ENCODE measurements around the gene WNT5A. TPM values are rescaled to one million over a fixed set of nuclear protein-coding genes. Genes with fewer than 3 reads are reported as not detected.

The WNT5A gene
- total RNA-seq, 1 donor from 2014 or later, result 99.3 TPM

GRCh38 chr3:55473788-55474187, 13.3 kb downstream of the WNT5A start:
- H3K27ac Mint-ChIP-seq, result peak overlapping the region; percentile 44
- peak overlapping the region; percentile 72 for H3K4me3 Mint-ChIP-seq

GRCh38 chr3:55471522-55472280, 15.4 kb downstream of the WNT5A start:
- peaks cover 17% of the 10 kb centered on the region for H3K27me3 Mint-ChIP-seq
- TF ChIP-seq CTCF (conservative IDR thresholded peaks at IDR 0.05), result no peak
- no peak overlapping the region for H3K4me3 Mint-ChIP-seq
- H3K4me1 Mint-ChIP-seq (ENCODE audit: unreplicated experiment), result peaks cover 39% of the 10 kb centered on the region
- H3K9me3 Mint-ChIP-seq, result no peaks in the 10 kb centered on the region
- H3K36me3 Mint-ChIP-seq, result peaks cover 51% of the 10 kb centered on the region
- no peak overlapping the region for H3K27ac Mint-ChIP-seq
- no peak for DNase-seq (ENCODE audit: extremely low spot score, unreplicated experiment)

More at GRCh38 chr3:55473788-55474187, 13.3 kb downstream of the WNT5A start:
- TF ChIP-seq CTCF (conservative IDR thresholded peaks at IDR 0.05), result no peak
- Mint-ChIP-seq H3K9me3 (no peaks in the 10 kb centered on the region), H3K27me3 (peaks cover 24% of the 10 kb centered on the region), H3K36me3 (peaks cover 60% of the 10 kb centered on the region), H3K4me1 (ENCODE audit: unreplicated experiment) (peaks cover 47% of the 10 kb centered on the region)
- DNase-seq (ENCODE audit: extremely low spot score, unreplicated experiment), result no peak

GRCh38 chr3:55471084-55471483, 16.0 kb downstream of the WNT5A start:
- no peak for DNase-seq (ENCODE audit: extremely low spot score, unreplicated experiment)
- Mint-ChIP-seq H3K9me3 (no peaks in the 10 kb centered on the region), H3K4me3 (no peak overlapping the region), H3K27ac (no peak overlapping the region), H3K36me3 (peaks cover 44% of the 10 kb centered on the region), H3K4me1 (ENCODE audit: unreplicated experiment) (peaks cover 32% of the 10 kb centered on the region), H3K27me3 (peaks cover 15% of the 10 kb centered on the region)
- no peak for TF ChIP-seq CTCF (conservative IDR thresholded peaks at IDR 0.05)

- Mint-ChIP-seq H3K27me3 (peaks cover 7% of the 10 kb centered on the region), H3K9me3 (no peaks in the 10 kb centered on the region), H3K4me3 (no peak overlapping the region), H3K4me1 (ENCODE audit: unreplicated experiment) (peaks cover 24% of the 10 kb centered on the region), H3K36me3 (peaks cover 38% of the 10 kb centered on the region), H3K27ac (no peak overlapping the region)
- DNase-seq (ENCODE audit: extremely low spot score, unreplicated experiment), result no peak
- no peak for TF ChIP-seq CTCF (conservative IDR thresholded peaks at IDR 0.05)
These were observed 17.1 kb downstream of the WNT5A start for GRCh38 chr3:55469957-55470526.

GRCh38 chr3:55468251-55468650, 18.9 kb downstream of the WNT5A start:
- Mint-ChIP-seq H3K27ac (no peak overlapping the region), H3K36me3 (peaks cover 29% of the 10 kb centered on the region), H3K9me3 (no peaks in the 10 kb centered on the region), H3K4me1 (ENCODE audit: unreplicated experiment) (peaks cover 16% of the 10 kb centered on the region), H3K27me3 (no peaks in the 10 kb centered on the region), H3K4me3 (no peak overlapping the region)
- TF ChIP-seq CTCF (conservative IDR thresholded peaks at IDR 0.05), result no peak
- DNase-seq (ENCODE audit: extremely low spot score, unreplicated experiment), result no peak
